ENCODE results near the gene MSRB1. TPM values are rescaled to one million over a fixed set of nuclear protein-coding genes. Genes with fewer than 3 reads are reported as not detected.
"Not testable (repeated sequence)": the region's sequence is repeated elsewhere in the genome, so short reads cannot be mapped to it uniquely, and the experiment has no call there.

Gene MSRB1
- total and polyA plus RNA-seq, 9 donors: 6.7 to 31.1 (median 21.9) TPM

- no peak for TF ChIP-seq CTCF (IDR thresholded peaks at IDR 0.05)
- TF ChIP-seq EP300 (IDR thresholded peaks at IDR 0.05): no peak
- no peak for TF ChIP-seq POLR2A (IDR thresholded peaks at IDR 0.05)
- Histone ChIP-seq H3K9me3 (no peaks in the 10 kb centered on the region), H3K36me3 (no peaks in the 10 kb centered on the region), H3K27me3 (no peaks in the 10 kb centered on the region), H3K4me3 (peak overlapping the region; percentile 92), H3K27ac (peak overlapping the region; percentile 87 to 89), H3K4me1 (ENCODE audit: insufficient read depth) (peaks cover 12% of the 10 kb centered on the region)
- 17 to 21% (median 19%) methylated on average over 24 of the region's 24 CpGs for WGBS, 3 donors
- intact Hi-C loops (cut with DNase I): loop anchor here in 1 of 4 donors (10.0 kb wide), 1 partner anchor 1331 kb away; the partner anchor contains the start of genes METTL26 and WFIKKN1
- no peak for DNase-seq
Observed at GRCh38 chr16:1965396-1966001, 22.5 kb upstream of the MSRB1 start.

GRCh38 chr16:1964506-1965395, 21.8 kb upstream of the MSRB1 start, which contains the start of gene RPS2:
RPS2 (minus strand) TSS chr16:1964826; CDS start chr16:1964625, 201 bp downstream.
- 0 to 2% (median 1%) methylated on average over 69 to 97 of the region's 97 CpGs for WGBS, 3 donors
- no peaks in the 10 kb centered on the region for H3K9me3 ChIP-seq
- peak within 1 kb of the TSS; percentile 92 for H3K4me3 ChIP-seq
- no peaks in the 10 kb centered on the region for H3K27me3 ChIP-seq
- peak; percentile 99 to 100 (median 99) for DNase-seq
- H3K4me1 ChIP-seq (ENCODE audit: insufficient read depth): peaks cover 12% of the 10 kb centered on the region
- H3K36me3 ChIP-seq: no peaks in the 10 kb centered on the region
- peak; percentile 98 for TF ChIP-seq POLR2A (IDR thresholded peaks at IDR 0.05)
- peak in 2 of 3 donors; percentile 23 to 39 for TF ChIP-seq CTCF (IDR thresholded peaks at IDR 0.05)
- TF ChIP-seq EP300 (IDR thresholded peaks at IDR 0.05): peak; percentile 75
- peak within 1 kb of the TSS; percentile 87 to 89 for H3K27ac ChIP-seq
- intact Hi-C loops (cut with DNase I): loop anchor here in 1 of 4 donors (10.0 kb wide), 1 partner anchor 1330 kb away; the partner anchor contains the start of genes METTL26 and WFIKKN1

GRCh38 chr16:1963806-1964505, 21.0 kb upstream of the MSRB1 start:
- no peaks in the 10 kb centered on the region for H3K36me3 ChIP-seq
- H3K9me3 ChIP-seq: no peaks in the 10 kb centered on the region
- H3K4me3 ChIP-seq: peak overlapping the region; percentile 92
- intact Hi-C loops (cut with DNase I): loop anchor here in 1 of 4 donors (10.0 kb wide), 1 partner anchor 1329 kb away; the partner anchor contains the start of genes METTL26 and WFIKKN1
- H3K27me3 ChIP-seq: no peaks in the 10 kb centered on the region
- DNase-seq: peak in 2 of 5 donors; percentile 52 to 60
- TF ChIP-seq POLR2A (IDR thresholded peaks at IDR 0.05): no peak
- no peak for TF ChIP-seq CTCF (IDR thresholded peaks at IDR 0.05)
- TF ChIP-seq EP300 (IDR thresholded peaks at IDR 0.05): no peak
- 6 to 11% (median 7%) methylated on average over 34 to 44 of the region's 44 CpGs for WGBS, 3 donors
- peak overlapping the region; percentile 87 to 89 for H3K27ac ChIP-seq
- peaks cover 14% of the 10 kb centered on the region for H3K4me1 ChIP-seq (ENCODE audit: insufficient read depth)

DNA sequence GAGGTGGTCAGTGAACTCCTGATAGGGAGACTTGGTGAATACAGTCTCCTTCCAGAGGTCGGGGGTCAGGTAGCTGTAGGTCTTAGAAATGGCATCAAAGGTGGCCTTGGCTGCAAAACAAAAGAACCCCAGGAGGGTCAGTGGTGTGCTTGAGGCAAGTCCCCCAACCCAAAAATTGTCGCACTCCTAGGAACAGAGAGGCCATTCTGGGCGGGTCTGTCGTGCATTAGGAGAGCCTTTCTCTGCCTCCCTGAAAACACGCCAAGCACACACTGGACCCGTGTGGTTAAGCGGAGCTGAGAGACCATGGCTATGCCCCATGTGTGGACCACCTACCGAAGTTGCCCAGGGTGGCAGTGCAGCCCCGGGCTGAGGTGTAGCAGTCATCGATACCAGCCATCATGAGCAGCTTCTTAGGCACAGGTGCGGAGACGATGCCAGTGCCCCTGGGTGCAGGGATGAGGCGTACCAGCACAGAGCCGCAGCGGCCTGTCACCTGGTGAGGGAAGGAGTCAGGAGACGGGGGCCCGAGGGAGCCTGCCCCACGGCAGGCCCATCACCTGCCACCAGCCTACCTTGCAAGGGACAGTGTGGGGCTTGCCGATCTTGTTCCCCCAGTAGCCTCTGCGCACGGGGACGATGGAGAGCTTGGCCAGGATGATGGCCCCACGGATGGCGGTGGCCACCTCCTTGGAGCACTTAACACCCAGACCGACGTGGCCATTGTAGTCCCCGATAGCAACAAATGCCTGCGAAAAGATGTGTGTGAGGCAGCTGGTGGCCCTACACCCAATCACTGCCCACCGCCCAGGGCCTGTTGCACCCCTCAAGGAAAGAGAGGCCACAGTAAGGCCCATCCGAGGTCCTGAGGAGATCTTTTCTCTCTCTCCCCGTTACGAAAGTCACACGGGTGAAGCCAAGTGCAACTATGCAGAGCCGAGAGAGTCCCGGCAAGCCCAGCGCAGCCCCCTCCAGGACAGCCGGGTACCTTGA, 19.5 kb upstream of the MSRB1 start:
- H3K4me1 ChIP-seq (ENCODE audit: insufficient read depth): peaks cover 14% of the 10 kb centered on the region
- intact Hi-C loops (cut with DNase I): loop anchor here in 1 of 4 donors (10.0 kb wide), 1 partner anchor 1328 kb away; the partner anchor contains the start of genes METTL26 and WFIKKN1
- H3K27ac ChIP-seq, H3K9me3 ChIP-seq, H3K36me3 ChIP-seq, H3K4me3 ChIP-seq, H3K27me3 ChIP-seq: not testable (repeated sequence)
- 73 to 83% (median 74%) methylated on average over 35 to 37 of the region's 37 CpGs for WGBS, 3 donors
- DNase-seq: peak in 1 of 5 donors; percentile 38

Measured in ovary (tissue), 9 donors.